Prostate gland (tissue), 2 donors: Measurements from ENCODE around the gene WWTR1. TPM values are rescaled to one million over a fixed set of nuclear protein-coding genes. Genes with fewer than 3 reads are reported as not detected.

ENCODE experiments used
- DNase-seq: peaks from one replicate; pipeline ENCODE4 v3.0.0-alpha.2; 2019; ENCODE audit warnings: low spot score
- H3K27ac ChIP-seq, 2 donors: fragments of 200-600 bp; sonication (generic); 2 replicates each; pipeline ENCODE4 v1.5.1; 2017 to 2019
- H3K27me3 ChIP-seq: fragments of 200-600 bp; sonication (generic); replicated peaks from 2 replicates; pipeline ENCODE4 v1.5.1; 2019; ENCODE audit not compliant: insufficient read depth
- H3K36me3 ChIP-seq, 2 donors: fragments of 200-600 bp; sonication (generic); 1 replicate in 1 of 2; 2 replicates in 1 of 2; pipeline versions ENCODE4 v1.5.1 to v1.8.1; 2017 to 2019
- H3K4me1 ChIP-seq: fragments of 200-600 bp; sonication (generic); replicated peaks from 2 replicates; pipeline ENCODE4 v1.5.1; 2019
- H3K4me3 ChIP-seq, 2 donors: fragments of 200-600 bp; sonication (generic); 2 replicates each; pipeline ENCODE4 v1.5.1; 2017 to 2019
- H3K9me3 ChIP-seq: fragments of 200-600 bp; sonication (generic); 2 replicates; pipeline ENCODE4 v1.5.1; 2017
- POLR2A ChIP-seq: fragments of 450-650 bp; IDR thresholded peaks from one replicate; pipeline ENCODE4 v1.6.1; 2016; ENCODE audit warnings: antibody characterized with exemption, mild to moderate bottlenecking
- POLR2AphosphoS5 ChIP-seq: sonication (generic); formaldehyde crosslinking; IDR thresholded peaks from one replicate; pipeline ENCODE4 v1.6.1; 2017; ENCODE audit warnings: antibody characterized with exemption
- WGBS: methylation state at CpG from one replicate; pipeline ENCODE4 v1.1.5; 2018; 5-methylcytosine and 5-hydroxymethylcytosine counted together
- intact Hi-C: fragments of 100-400 bp; cut with DNase I; formaldehyde crosslinking; loops from one replicate; pipeline ENCODE4 v1.14.2; 2022
- total RNA-seq, 2 donors: library from RNA; depleted of rRNA; stranded (reverse); fragments of >200 nt; gene quantifications; one replicate each; pipeline ENCODE4 v1.1.0, GENCODE V29; 2016
- TF ChIP-seq, protein P1 (sequence below), 4 experiments: fragments of 200-600 bp in 2 of 4; fragments of 450-650 bp in 2 of 4; sonication (generic) in 2 of 4; IDR thresholded peaks; 1 replicate in 3 of 4; 2 replicates in 1 of 4; pipeline ENCODE4 v1.5.1; 2016 to 2019; ENCODE audit warnings: antibody characterized with exemption in 4 of 4, mild to moderate bottlenecking in 2 of 4, moderate library complexity in 2 of 4

The WWTR1 gene
- total RNA-seq, 2 donors from 2014 or later = 47.5 to 79.4 TPM

DNA sequence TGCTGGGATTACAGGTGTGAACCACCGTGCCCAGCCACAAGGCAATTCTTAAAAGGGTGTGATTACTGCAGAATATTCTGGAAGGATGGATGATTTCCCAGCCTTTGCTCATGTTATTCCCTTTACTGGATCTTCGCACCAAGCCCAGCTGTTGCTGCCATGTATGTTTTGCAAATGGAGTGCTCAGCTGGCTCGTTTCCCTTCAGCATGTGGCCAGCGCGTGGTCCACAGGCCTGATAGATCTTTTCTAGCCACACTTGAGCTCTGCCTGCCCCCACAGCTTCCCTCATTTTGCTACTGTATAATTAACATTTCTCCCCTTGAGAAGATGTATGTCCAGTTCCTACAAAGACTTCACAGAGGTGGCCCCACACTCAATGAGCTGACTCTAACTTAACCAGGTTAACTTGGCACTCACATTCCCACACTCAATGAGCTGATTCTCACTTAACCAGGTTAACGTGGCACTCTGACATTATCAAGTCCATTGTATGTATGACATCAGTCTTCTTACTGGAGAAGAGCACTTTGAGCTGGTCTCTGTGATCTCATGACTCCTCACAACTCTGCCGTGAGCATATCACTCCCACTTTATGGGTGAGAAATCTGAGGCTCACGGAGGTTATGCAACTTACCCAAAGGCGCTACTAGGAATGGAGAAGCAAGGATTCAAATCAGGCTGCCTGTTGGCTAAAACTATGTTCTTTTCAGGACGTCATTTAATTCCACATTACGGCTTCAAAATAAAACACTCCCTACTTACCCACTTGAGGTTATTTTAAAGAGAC lies 134.1 kb downstream of the WWTR1 start:
- Histone ChIP-seq H3K27me3 (no peaks in the 10 kb centered on the region), H3K27ac (no peak overlapping the region), H3K36me3 (no peaks in the 10 kb centered on the region), H3K4me1 (no peaks in the 10 kb centered on the region), H3K4me3 (no peak overlapping the region), H3K9me3 (no peaks in the 10 kb centered on the region)
- TF ChIP-seq POLR2AphosphoS5 (no peak), POLR2A (no peak)
- TF ChIP-seq, protein P1, sequence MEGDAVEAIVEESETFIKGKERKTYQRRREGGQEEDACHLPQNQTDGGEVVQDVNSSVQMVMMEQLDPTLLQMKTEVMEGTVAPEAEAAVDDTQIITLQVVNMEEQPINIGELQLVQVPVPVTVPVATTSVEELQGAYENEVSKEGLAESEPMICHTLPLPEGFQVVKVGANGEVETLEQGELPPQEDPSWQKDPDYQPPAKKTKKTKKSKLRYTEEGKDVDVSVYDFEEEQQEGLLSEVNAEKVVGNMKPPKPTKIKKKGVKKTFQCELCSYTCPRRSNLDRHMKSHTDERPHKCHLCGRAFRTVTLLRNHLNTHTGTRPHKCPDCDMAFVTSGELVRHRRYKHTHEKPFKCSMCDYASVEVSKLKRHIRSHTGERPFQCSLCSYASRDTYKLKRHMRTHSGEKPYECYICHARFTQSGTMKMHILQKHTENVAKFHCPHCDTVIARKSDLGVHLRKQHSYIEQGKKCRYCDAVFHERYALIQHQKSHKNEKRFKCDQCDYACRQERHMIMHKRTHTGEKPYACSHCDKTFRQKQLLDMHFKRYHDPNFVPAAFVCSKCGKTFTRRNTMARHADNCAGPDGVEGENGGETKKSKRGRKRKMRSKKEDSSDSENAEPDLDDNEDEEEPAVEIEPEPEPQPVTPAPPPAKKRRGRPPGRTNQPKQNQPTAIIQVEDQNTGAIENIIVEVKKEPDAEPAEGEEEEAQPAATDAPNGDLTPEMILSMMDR (IDR thresholded peaks at IDR 0.05) = no peak
- DNase-seq = no peak
- 87% methylated on average over 11 of the region's 11 CpGs for WGBS
- intact Hi-C loops = no loop called here

DNA sequence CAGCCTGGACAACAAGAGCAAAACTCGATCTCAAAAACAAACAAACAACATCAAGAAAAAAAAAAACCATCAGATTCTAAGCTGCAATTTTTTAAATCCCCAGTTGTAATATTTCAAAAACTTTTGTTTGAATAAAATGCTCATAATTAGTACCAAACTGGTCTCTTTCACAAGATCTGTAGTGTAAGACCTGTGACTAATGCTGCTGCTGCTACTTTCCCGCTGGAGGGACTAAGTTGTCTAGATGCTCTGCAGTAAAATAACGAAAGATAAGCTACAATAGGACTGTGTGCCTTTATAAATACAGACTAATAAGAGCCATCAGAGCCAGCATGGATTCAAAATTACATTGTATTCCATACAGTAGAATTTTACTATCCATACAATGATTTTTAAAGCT lies 137.9 kb downstream of the WWTR1 start:
- intact Hi-C loops = no loop called here
- Histone ChIP-seq H3K4me3 (no peak overlapping the region), H3K27ac (no peak overlapping the region), H3K4me1 (no peaks in the 10 kb centered on the region), H3K36me3 (no peaks in the 10 kb centered on the region), H3K27me3 (no peaks in the 10 kb centered on the region), H3K9me3 (no peaks in the 10 kb centered on the region)
- WGBS = 85% methylated on average over 3 of the region's 3 CpGs
- no peak for DNase-seq
- TF ChIP-seq, protein P1 (IDR thresholded peaks at IDR 0.05) = no peak
- no peak for TF ChIP-seq POLR2AphosphoS5
- no peak for TF ChIP-seq POLR2A

DNA sequence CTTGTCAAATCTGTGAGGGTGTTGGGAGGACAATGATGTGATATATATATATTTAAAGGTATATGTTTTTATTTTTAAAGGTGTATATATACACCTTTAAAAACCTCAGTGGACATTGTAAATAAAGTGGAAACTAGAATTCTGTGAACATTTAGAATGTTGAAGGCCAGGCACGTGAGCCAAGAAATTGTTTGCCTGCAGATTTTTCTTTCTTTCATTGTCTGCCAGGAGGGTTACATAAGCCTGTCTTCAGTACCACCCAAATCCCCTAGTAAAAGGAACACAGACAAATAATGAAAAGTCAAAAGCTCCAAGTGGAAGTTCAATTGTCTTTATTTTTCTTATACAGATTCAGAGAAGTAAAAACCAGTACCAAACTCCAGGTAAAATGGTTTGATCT lies 140.9 kb downstream of the WWTR1 start:
- TF ChIP-seq POLR2A (no peak), POLR2AphosphoS5 (no peak)
- TF ChIP-seq, protein P1 (IDR thresholded peaks at IDR 0.05) = no peak

DNA sequence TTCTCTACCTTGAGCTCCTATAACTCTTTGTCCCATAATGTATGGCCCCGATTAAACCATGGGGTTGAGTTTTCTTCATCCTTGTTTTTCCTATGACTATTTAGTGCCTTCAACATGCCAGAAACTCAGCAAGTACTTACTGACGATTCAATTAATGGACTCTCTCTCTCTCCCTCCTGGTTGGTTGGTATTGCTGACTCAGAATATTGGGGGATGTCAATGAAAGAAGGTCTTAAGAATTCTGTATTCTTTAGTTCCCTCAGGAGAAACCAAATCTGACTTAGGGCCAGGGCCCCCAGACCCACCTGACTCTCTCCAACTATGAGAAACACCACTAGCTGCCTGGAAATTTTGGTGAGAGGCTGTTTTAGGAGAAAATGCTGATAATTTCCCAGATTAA lies 142.6 kb downstream of the WWTR1 start:
- intact Hi-C loops = no loop called here
- Histone ChIP-seq H3K9me3 (no peaks in the 10 kb centered on the region), H3K27me3 (no peaks in the 10 kb centered on the region), H3K4me3 (no peak overlapping the region), H3K4me1 (no peaks in the 10 kb centered on the region), H3K27ac (no peak overlapping the region), H3K36me3 (no peaks in the 10 kb centered on the region)
- WGBS = 83% methylated on average over 2 of the region's 2 CpGs
- TF ChIP-seq, protein P1 (IDR thresholded peaks at IDR 0.05) = no peak
- TF ChIP-seq POLR2A = no peak
- TF ChIP-seq POLR2AphosphoS5 = no peak
- DNase-seq = no peak

More for the DNA sequence above, 140.9 kb downstream of the WWTR1 start:
- Histone ChIP-seq H3K4me3 (no peak overlapping the region), H3K27me3 (no peaks in the 10 kb centered on the region), H3K9me3 (no peaks in the 10 kb centered on the region), H3K36me3 (no peaks in the 10 kb centered on the region), H3K27ac (no peak overlapping the region), H3K4me1 (no peaks in the 10 kb centered on the region)
- 15% methylated on average over 1 of the region's 1 CpG for WGBS
- DNase-seq = no peak
- intact Hi-C loops = no loop called here

DNA sequence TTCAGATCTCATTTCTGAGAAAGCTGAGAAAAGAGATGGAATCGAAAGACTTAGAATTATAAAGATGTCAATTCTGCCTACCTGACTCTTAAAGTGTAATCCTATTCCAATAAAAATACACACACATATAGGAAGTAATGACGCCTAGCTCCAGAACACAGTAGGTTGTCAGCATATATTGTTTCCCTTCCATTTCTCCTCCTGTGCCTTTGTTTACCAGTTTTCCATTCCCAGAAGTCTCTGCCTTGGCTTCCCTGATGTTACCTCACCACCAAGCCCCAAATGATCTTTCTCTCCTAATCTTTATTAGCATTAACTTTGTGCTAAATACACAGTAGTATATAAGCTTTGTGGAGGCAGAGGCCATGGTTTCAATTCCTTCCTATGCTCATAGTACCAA lies 143.4 kb downstream of the WWTR1 start:
- Histone ChIP-seq H3K9me3 (no peaks in the 10 kb centered on the region), H3K27ac (no peak overlapping the region), H3K4me3 (no peak overlapping the region), H3K4me1 (no peaks in the 10 kb centered on the region), H3K27me3 (no peaks in the 10 kb centered on the region), H3K36me3 (no peaks in the 10 kb centered on the region)
- DNase-seq = no peak
- no peak for TF ChIP-seq POLR2A
- TF ChIP-seq, protein P1 (IDR thresholded peaks at IDR 0.05) = no peak
- no peak for TF ChIP-seq POLR2AphosphoS5
- WGBS = 70% methylated on average over 2 of the region's 2 CpGs
- intact Hi-C loops = no loop called here
